NCI-H1105 treated with DMSO at 0.1 percent for 48 hours (cell line): ENCODE data around the gene TSPAN31.

Experiments used
- DNase-seq: peaks from one replicate; lab custom pipeline; 2025; lab: John Stamatoyannopoulos, UW

TSPAN31 gene

GRCh38 chr12:57735952-57736740 is 8.7 kb upstream of the TSPAN31 start:
- no peak for DNase-seq

- no peak for DNase-seq
These were observed 7.9 kb upstream of the TSPAN31 start for GRCh38 chr12:57736741-57737466.

- DNase-seq = no peak
These were observed 7.1 kb upstream of the TSPAN31 start for GRCh38 chr12:57737467-57738460.

- no peak for DNase-seq
These were observed 6.1 kb upstream of the TSPAN31 start, which contains the start of gene AGAP2 for GRCh38 chr12:57738661-57739237. Gene AGAP2 (minus strand): TSS chr12:57738742. CDS start chr12:57738246, 496 bp downstream.

- DNase-seq = no peak
These were observed 5.5 kb upstream of the TSPAN31 start for GRCh38 chr12:57739387-57739786.

- DNase-seq = no peak
These were observed 4.8 kb upstream of the TSPAN31 start for GRCh38 chr12:57739914-57740538.

- no peak for DNase-seq
These were observed 4.0 kb upstream of the TSPAN31 start for GRCh38 chr12:57740656-57741412.

- no peak for DNase-seq
These were observed 3.4 kb upstream of the TSPAN31 start for GRCh38 chr12:57741413-57741789.

- no peak for DNase-seq
These were observed 2.7 kb upstream of the TSPAN31 start for GRCh38 chr12:57741844-57742738.

GRCh38 chr12:57743769-57744168 is 1.1 kb upstream of the TSPAN31 start:
- no peak for DNase-seq

GRCh38 chr12:57744194-57744776 is 554 bp upstream of the TSPAN31 start:
- DNase-seq = no peak

GRCh38 chr12:57745485-57745881 is 644 bp downstream of the TSPAN31 start:
- DNase-seq = no peak

- DNase-seq = no peak
These were observed 1.2 kb downstream of the TSPAN31 start for GRCh38 chr12:57746025-57746424.

GRCh38 chr12:57749061-57749460 is 4.2 kb downstream of the TSPAN31 start:
- no peak for DNase-seq

GRCh38 chr12:57750561-57751431 is 6.0 kb downstream of the TSPAN31 start:
- no peak for DNase-seq

GRCh38 chr12:57751432-57751787 is 6.6 kb downstream of the TSPAN31 start:
- no peak for DNase-seq

- peak; percentile 94 for DNase-seq
These were observed 7.2 kb downstream of the TSPAN31 start, which contains the start of gene CDK4 for GRCh38 chr12:57751788-57752667. Gene CDK4 (minus strand): TSS chr12:57752310. CDS start chr12:57751717, 593 bp downstream.
